ENCODE measurements around the gene CCT8. TPM values are rescaled to one million over a fixed set of nuclear protein-coding genes. Genes with fewer than 3 reads are reported as not detected.

CCT8 gene
- total RNA-seq, 1 experiment from 2014 or later = 244 TPM

GRCh38 chr21:29008367-29008766, 65.1 kb downstream of the CCT8 start:
- H3F3A ChIP-seq (ENCODE audit: low read length, unreplicated experiment) = no peaks in the 10 kb centered on the region
- no peak overlapping the region for H3K27ac ChIP-seq (ENCODE audit: low read length)
- no TSS peak for BruUV-seq (replicated peaks)
- H3K4me1 ChIP-seq (ENCODE audit: insufficient read depth, low read length) = no peaks in the 10 kb centered on the region; the same call in 1 of the 2 replicates
- no peak overlapping the region for H3K4me2 ChIP-seq (ENCODE audit: low read length)
- H3K27me3 ChIP-seq (ENCODE audit: low read length) = no peaks in the 10 kb centered on the region
- H3K9me2 ChIP-seq (replicated peaks; ENCODE audit: low read length) = no peaks in the 10 kb centered on the region
- CTCF ChIA-PET = no interaction called here
- intact Hi-C loops (cut with micrococcal nuclease) = no loop called here
- DNase-seq (no peak), ATAC-seq (no peak)
- POLR2A ChIA-PET (ENCODE audit: unreplicated experiment) = no interaction called here
- H3K9me3 ChIP-seq (ENCODE audit: low read length) = no peaks in the 10 kb centered on the region
- H3K4me3 ChIP-seq (ENCODE audit: low read length) = no peak overlapping the region
- H2AFZ ChIP-seq (ENCODE audit: low read length) = no peak overlapping the region
- no peaks in the 10 kb centered on the region for H3K79me2 ChIP-seq (ENCODE audit: low read length)
- H4K20me1 ChIP-seq (ENCODE audit: low read length) = no peaks in the 10 kb centered on the region
- no peak overlapping the region for H3K9ac ChIP-seq (ENCODE audit: low read length)
- TF ChIP-seq EZH2 (IDR thresholded peaks at IDR 0.05; ENCODE audit: low read length, unreplicated experiment) (no peak), CTCF (conservative IDR thresholded peaks at IDR 0.05; ENCODE audit: low read depth, low read length) (no peak), EZH2phosphoT487 (IDR thresholded peaks at IDR 0.05; ENCODE audit: borderline replicate concordance, low read length) (no peak)
- peaks cover 18% of the 10 kb centered on the region for H3K36me3 ChIP-seq (ENCODE audit: low read depth, low read length)

- Histone ChIP-seq H3K4me2 (ENCODE audit: low read length) (no peak overlapping the region), H3K27ac (ENCODE audit: low read length) (no peak overlapping the region), H3K79me2 (ENCODE audit: low read length) (no peaks in the 10 kb centered on the region), H3K9me3 (ENCODE audit: low read length) (no peaks in the 10 kb centered on the region), H3K36me3 (ENCODE audit: low read depth, low read length) (peaks cover 18% of the 10 kb centered on the region), H3K9ac (ENCODE audit: low read length) (no peak overlapping the region), H3K9me2 (replicated peaks; ENCODE audit: low read length) (no peaks in the 10 kb centered on the region), H4K20me1 (ENCODE audit: low read length) (no peaks in the 10 kb centered on the region), H3F3A (ENCODE audit: low read length, unreplicated experiment) (no peaks in the 10 kb centered on the region), H3K27me3 (ENCODE audit: low read length) (no peaks in the 10 kb centered on the region), H2AFZ (ENCODE audit: low read length) (no peak overlapping the region), H3K4me3 (ENCODE audit: low read length) (no peak overlapping the region), H3K4me1 (ENCODE audit: insufficient read depth, low read length) (no peaks in the 10 kb centered on the region; the same call in 1 of the 2 replicates)
- ATAC-seq (no peak), DNase-seq (no peak)
- TF ChIP-seq EZH2 (IDR thresholded peaks at IDR 0.05; ENCODE audit: low read length, unreplicated experiment) (no peak), EZH2phosphoT487 (IDR thresholded peaks at IDR 0.05; ENCODE audit: borderline replicate concordance, low read length) (no peak), CTCF (conservative IDR thresholded peaks at IDR 0.05; ENCODE audit: low read depth, low read length) (no peak)
- ChIA-PET CTCF (no interaction called here), POLR2A (ENCODE audit: unreplicated experiment) (no interaction called here)
- intact Hi-C loops (cut with micrococcal nuclease) = no loop called here
- TSS peak; percentile 26 for BruUV-seq (replicated peaks)
These were observed 65.6 kb downstream of the CCT8 start for GRCh38 chr21:29007810-29008209.

- H3K79me2 ChIP-seq (ENCODE audit: low read length) = no peaks in the 10 kb centered on the region
- intact Hi-C loops (cut with micrococcal nuclease) = no loop called here
- no peaks in the 10 kb centered on the region for H4K20me1 ChIP-seq (ENCODE audit: low read length)
- ChIA-PET POLR2A (ENCODE audit: unreplicated experiment) (no interaction called here), CTCF (no interaction called here)
- H3K9me3 ChIP-seq (ENCODE audit: low read length) = no peaks in the 10 kb centered on the region
- no peaks in the 10 kb centered on the region for H3K27me3 ChIP-seq (ENCODE audit: low read length)
- H2AFZ ChIP-seq (ENCODE audit: low read length) = no peak overlapping the region
- H3K9me2 ChIP-seq (replicated peaks; ENCODE audit: low read length) = no peaks in the 10 kb centered on the region
- no peaks in the 10 kb centered on the region for H3F3A ChIP-seq (ENCODE audit: low read length, unreplicated experiment)
- no peak overlapping the region for H3K4me3 ChIP-seq (ENCODE audit: low read length)
- ATAC-seq = no peak
- H3K27ac ChIP-seq (ENCODE audit: low read length) = no peak overlapping the region
- no peak for TF ChIP-seq EZH2 (IDR thresholded peaks at IDR 0.05; ENCODE audit: low read length, unreplicated experiment)
- no peak for TF ChIP-seq EZH2phosphoT487 (IDR thresholded peaks at IDR 0.05; ENCODE audit: borderline replicate concordance, low read length)
- no peak for TF ChIP-seq CTCF (conservative IDR thresholded peaks at IDR 0.05; ENCODE audit: low read depth, low read length)
- DNase-seq = no peak
- no peak overlapping the region for H3K4me2 ChIP-seq (ENCODE audit: low read length)
- no TSS peak for BruUV-seq (replicated peaks)
- peaks cover 3% of the 10 kb centered on the region; the same call in 1 of the 2 replicates for H3K4me1 ChIP-seq (ENCODE audit: insufficient read depth, low read length)
- no peak overlapping the region for H3K9ac ChIP-seq (ENCODE audit: low read length)
- H3K36me3 ChIP-seq (ENCODE audit: low read depth, low read length) = peaks cover 18% of the 10 kb centered on the region
These were observed 66.3 kb downstream of the CCT8 start for GRCh38 chr21:29007135-29007534.

Other genes with a start within 250 kb of the CCT8 start
- 16.4 and 21.0 TPM in 2 replicates for gene LTN1, start 80.8 kb downstream of the CCT8 start, total RNA-seq (2014; rRNA removed)
- 10.3 and 20.2 TPM in 2 replicates for gene RWDD2B, start 54.3 kb downstream of the CCT8 start, total RNA-seq (2014; rRNA removed)
- gene USP16, start 49.0 kb downstream of the CCT8 start, total RNA-seq (2014; rRNA removed) = 21.2 and 24.1 TPM in 2 replicates
- gene MAP3K7CL, start 57.0 kb upstream of the CCT8 start, total RNA-seq (2014; rRNA removed) = 0.46 and 1.3 TPM in 2 replicates
- gene BACH1, start 225.3 kb upstream of the CCT8 start, total RNA-seq (2014; rRNA removed) = 17.2 and 21.1 TPM in 2 replicates